GM20431 (cell line): ENCODE results near the gene GRK6.
"Not testable (repeated sequence)": the region's sequence is repeated elsewhere in the genome, so short reads cannot be mapped to it uniquely, and the experiment has no call there.

ENCODE experiments used
- in situ Hi-C: fragments of 300-500 bp; cut with MseI, MboI; formaldehyde crosslinking; loops from one replicate; pipeline ENCODE4 v1.15.0; 2020; ENCODE audit warnings: low sequenced_read_pairs; ENCODE audit not compliant: unreplicated experiment

Gene GRK6

GRCh38 chr5:177396807-177397206 lies 29.7 kb upstream of the GRK6 start:
- in situ Hi-C loops: no loop called here

DNA sequence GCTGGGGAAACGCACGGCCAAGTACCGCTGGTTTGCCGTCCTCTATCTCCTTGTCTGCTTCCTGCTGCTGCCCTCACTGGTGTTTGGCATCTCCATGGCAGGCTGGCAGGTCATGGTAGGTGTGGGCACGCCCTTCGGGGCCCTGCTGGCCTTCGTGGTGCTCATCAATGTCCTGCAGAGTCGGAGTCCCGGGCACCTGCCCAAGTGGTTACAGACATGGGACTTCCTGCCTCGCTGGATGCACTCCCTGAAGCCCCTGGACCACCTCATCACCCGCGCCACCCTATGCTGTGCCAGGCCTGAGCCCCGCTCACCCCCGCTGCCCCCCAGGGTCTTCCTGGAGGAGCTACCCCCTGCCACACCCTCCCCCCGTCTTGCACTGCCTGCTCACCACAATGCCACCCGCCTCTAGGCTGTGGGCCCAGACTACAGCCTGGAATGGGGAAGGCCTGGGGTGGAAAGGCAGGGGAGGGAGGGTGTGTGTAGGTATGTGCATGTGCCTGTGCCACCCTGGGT lies 28.5 kb upstream of the GRK6 start:
- in situ Hi-C loops: no loop called here

- in situ Hi-C loops: loop anchor here (10.0 kb wide), 1 partner anchor 55 kb away; no protein-coding TSS in a partner anchor
Observed at GRCh38 chr5:177399997-177400868, 26.2 kb upstream of the GRK6 start, which contains the start of gene PFN3. PFN3 (minus strand) TSS chr5:177400661; CDS start chr5:177400576, 85 bp downstream.

- in situ Hi-C loops: loop anchor here (10.0 kb wide), 1 partner anchor 52 kb away; no protein-coding TSS in a partner anchor
Observed at GRCh38 chr5:177402271-177403043, 24.0 kb upstream of the GRK6 start.

DNA sequence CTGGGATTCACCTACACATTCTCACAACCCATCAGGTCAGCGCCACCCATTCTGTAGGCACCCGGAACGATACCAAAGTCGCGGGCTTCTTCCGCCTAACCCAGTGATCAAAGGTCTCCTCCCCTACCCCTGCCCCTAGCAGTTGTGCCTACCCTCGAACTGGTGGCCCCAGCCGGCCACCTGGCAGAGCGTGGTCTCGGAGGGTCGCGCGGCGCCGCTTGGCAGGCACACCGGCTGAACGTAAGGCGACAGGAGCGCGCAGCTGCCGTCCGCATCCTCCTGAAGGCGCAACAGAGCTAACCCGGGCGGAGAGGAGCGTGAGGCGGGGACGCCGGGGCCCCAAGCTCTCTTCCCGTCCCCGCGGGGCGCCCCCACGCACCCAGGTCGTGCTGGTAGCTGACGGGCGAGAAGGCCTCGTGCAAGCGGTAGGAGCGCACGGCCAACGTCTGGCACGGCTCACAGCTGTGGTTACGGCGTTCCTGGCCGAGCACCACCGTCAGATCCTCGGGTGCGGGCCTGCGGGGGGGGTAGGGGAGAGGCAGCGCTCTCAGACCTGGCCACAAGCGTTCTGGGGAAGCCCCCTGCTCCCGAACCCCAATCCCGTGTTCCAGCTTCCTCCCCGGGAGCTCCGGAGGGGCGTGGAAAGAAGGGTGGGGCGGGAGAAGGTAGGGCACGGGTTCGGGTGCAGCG lies 23.2 kb upstream of the GRK6 start:
- in situ Hi-C loops: loop anchor here (10.0 kb wide), 1 partner anchor 52 kb away; no protein-coding TSS in a partner anchor

DNA sequence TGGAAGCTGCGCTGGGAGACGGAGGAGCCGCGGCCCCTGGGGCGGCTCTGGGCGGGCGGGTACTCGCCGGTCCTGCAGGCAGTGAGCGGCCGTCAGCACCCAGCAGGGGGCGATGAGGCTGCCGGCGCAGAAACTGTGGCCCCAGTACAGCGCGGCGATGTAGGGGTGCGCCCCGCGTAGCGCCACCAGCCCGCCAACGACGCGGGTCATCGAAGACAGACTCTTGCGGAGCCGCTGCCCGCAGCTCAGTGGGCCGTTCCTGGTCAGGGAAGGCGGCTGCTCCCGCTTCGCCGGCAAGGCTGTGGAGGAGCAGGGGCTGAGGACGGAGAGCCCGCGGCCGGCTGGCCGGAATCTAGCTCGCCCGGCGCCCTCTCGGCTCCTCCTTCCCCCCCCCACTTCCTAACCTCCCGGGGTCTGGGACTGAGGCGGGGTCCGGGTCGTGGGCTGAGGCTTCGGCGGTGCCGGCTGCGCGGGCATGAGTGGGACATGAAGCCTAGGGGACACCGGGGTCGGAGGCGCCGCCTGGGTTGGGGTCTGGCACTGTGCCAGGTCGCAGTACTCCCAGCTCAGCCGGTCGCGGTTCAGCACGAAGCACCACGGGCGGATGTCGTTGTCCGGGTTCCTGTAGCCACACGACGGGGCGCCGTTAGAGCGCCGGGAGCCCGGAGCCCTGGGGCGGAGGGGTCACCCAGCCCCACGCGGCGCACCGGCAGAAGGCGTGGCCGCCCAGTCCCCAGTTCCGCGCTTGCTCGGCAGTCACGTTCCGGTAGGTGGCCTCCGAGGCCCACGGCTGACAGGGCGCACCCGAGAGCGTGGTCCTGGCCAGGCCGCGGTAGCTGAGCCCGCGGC lies 22.5 kb upstream of the GRK6 start:
- in situ Hi-C loops: loop anchor here (10.0 kb wide), 1 partner anchor 51 kb away; no protein-coding TSS in a partner anchor

DNA sequence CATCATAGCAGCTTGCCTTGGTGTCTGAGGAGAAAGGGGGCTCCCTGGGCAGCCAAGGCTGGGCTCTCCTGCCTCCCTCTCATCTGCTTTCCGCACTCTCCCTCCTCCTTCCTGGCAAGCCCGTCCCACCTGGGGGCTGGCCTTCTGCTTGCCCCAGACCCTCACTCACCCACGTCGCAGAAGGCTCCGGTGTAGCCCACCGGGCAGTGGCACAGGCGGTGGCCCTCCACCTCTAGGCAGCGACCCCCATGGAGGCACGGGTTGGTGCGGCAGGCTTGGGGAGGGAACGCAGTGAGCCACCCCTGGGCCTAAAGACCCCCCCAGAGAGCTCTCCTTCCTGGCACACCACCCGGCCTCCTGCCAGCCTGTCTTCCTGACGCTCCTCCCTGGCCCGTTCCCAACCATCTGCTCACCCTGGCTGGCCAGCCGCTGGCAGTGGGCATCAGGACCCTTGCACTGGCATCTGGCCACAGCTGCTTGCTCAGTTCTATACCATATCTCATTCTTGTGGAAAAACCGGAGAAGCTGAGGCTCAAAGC lies 21.8 kb upstream of the GRK6 start:
- in situ Hi-C loops: loop anchor here (10.0 kb wide), 1 partner anchor 50 kb away; no protein-coding TSS in a partner anchor

DNA sequence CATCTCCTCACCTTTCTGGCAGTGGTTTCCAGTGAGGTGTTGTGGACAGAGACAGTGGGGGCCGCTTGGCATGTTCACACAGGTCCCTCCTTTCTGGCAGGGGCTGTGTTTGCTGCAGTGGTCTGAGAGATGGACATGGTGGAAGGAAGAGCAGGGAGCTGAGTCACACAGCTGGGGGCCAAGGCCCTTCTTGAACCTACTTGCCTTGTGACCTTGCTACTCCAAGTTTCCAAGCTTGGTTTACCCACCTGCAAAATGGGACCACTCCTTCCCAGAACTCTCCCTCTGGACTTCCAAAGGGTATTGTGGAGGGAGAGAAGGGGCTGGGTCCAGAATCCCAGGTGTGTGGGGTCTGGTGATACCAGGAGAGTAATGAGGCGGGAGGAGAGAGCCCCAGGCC lies 21.2 kb upstream of the GRK6 start:
- in situ Hi-C loops: loop anchor here (10.0 kb wide), 1 partner anchor 49 kb away; no protein-coding TSS in a partner anchor

DNA sequence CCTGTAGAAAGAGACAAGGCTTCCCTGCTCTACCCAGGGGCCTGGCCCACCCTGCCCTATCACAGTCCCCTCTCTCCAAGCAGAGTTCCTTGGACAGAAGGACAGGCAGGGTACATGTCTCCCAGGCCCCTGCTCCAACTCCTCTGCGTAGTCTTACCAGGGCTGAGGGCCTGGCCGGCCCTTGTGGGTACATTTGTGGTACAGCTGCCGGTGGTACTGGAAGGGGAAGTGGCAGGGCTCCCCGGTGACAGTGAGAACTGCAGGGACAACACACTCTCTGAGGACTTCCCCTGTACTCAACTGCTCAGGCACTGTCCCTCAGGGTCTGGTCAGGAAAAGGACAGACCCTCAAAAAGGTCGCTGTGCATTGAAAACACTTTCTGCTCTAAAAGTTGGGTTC lies 20.7 kb upstream of the GRK6 start:
- in situ Hi-C loops: loop anchor here (10.0 kb wide), 1 partner anchor 49 kb away; no protein-coding TSS in a partner anchor

DNA sequence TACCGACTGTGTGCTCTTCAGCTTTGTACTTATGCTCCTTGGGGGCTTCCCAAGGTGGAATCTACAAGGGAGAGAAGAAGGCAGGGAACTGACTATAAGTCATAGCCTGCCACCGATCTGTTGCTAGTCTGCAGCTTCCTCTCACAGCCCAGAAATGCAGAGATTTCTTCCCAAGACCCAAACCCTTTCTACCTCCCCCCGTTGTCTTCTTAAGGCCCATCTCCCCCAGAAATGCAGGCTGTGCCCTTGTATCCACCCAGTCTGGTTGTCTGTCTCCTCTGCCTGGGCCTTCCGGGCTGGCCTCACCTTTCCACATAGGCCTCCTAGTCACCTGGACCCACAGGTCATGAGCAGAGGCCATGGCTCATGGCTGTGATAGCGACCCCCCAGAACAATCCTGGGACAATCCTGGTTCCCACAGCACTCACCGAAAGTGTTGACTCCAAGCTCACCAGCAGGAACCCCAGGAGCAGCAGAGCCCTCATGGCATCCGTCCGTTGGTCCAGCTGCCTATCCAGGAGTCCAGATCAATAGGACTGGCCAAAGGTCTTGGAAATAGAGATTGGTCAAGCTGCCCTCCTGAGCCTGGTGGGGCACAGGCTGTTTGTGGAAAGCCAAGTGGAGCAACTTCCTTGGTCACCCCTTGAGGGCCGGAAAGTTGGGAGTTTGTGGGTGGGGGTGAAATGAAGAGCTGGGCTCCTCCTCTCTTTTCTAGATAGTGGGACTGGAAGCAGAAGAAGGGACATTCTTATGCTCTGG lies 17.3 kb upstream of the GRK6 start, which contains the start of gene F12:
Gene F12 (minus strand): TSS at position 522 of the 759 bp plus-strand sequence. CDS start 37 bp downstream, at position 485.
- in situ Hi-C loops: loop anchor here (10.0 kb wide), 1 partner anchor 46 kb away; no protein-coding TSS in a partner anchor

GRCh38 chr5:177410575-177410974 lies 15.9 kb upstream of the GRK6 start:
- in situ Hi-C loops: no loop called here

DNA sequence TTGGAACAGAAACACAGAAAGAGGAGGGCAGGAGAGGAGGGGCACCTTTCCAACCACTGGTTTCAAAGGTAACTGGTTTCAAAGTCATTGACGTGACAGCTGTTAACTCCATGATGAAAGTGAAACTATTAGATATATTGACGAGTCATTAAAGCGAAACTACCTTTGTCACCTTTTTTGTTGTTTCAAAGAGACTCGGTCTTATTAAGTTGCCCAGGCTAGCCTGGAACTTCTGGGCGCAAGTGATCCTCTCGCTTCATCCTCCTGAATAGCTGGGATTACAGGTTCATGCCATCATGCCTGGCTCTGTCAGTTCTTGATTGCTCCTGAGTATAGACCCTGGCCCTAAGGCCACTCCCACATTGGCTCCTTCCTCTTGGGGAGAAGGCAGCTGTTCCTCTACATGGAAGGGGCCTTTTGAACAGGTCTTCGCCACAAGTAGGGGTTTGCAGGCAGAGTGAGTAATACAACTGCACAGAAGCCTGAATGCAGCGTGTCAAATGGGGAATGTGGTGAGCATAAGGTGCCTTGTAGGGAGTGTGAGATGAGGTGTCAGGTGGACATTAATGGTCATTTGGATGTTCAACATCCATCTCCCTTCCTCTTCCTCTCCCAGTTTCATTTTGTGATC lies 13.8 kb upstream of the GRK6 start:
- in situ Hi-C loops: no loop called here

DNA sequence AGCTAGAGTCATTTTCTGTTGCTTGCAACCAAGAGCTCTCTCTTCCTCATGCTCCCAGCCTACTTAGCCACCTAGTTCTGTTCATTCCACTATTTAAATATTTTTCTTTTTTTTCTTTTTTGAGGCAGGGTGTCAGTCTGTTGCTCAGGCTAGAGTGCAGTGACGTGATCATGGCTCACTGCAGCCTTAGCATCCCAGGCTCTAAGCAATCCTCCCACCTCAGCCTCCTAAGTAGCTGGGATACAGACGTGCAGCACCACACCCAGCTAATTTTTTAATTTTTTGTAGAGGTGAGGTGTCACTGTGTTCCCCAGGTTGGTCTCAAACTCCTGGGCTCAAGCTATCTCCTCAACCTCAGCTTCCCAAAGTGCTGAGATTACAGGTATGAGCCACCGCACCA lies 12.0 kb upstream of the GRK6 start:
- in situ Hi-C loops: no loop called here

DNA sequence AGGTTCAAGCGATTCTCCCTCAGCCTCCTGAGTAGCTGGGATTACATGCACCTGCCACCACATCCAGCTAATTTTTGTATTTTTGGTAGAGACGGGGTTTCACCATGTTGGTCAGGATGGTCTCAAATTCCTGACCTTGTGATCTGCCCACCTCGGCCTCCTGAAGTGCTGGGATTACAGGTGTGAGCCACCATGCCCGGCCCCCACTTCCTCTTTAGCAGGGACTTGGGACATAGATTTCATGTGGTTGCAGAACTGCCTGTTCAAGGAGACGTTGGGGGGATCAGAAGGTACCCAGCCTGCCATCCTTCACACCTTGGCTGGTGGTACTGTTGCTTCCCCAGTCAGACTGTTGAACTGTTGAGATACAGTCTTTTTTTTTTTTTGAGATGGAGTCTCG lies 9.4 kb upstream of the GRK6 start:
- in situ Hi-C loops: not testable (repeated sequence)

DNA sequence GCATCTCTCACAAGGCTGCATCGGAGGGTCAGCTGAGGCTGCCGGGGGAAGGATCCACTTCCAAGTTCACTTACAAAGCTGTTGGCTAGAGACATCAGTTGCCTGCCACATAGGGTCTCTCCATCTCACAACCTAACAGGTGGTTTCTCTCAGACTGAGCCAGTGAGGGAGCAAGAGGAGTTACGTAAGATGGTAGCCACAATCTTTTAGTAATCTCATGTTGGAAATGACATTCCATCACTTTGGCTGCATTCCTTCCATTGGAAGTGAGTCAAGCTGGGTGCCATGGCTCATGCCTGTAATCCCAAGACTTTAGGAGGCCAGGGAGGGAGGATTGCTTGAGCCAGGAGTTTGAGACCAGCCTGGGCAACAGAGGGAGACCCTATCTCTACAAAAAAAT lies 7.4 kb upstream of the GRK6 start:
- in situ Hi-C loops: no loop called here

- in situ Hi-C loops: not testable (repeated sequence)
Observed at GRCh38 chr5:177420472-177420871, 6.0 kb upstream of the GRK6 start.

- in situ Hi-C loops: no loop called here
Observed at GRCh38 chr5:177421062-177421798, 5.2 kb upstream of the GRK6 start.
